ENCODE data around the gene SHISA7. TPM values are rescaled to one million over a fixed set of nuclear protein-coding genes. Genes with fewer than 3 reads are reported as not detected.

SHISA7 gene
- total and polyA plus RNA-seq, 8 donors: not detected

GRCh38 chr19:55481794-55482155, 38.7 kb upstream of the SHISA7 start:
- Histone ChIP-seq H3K27me3 (peaks cover 0 to 23% (median 3%) of the 10 kb centered on the region in 3 donors), H3K4me1 (peaks cover 37 to 56% (median 49%) of the 10 kb centered on the region in 4 donors), H3K27ac (no peak overlapping the region), H3K36me3 (peaks cover 12 to 39% (median 32%) of the 10 kb centered on the region in 4 donors), H3K9me3 (no peaks in the 10 kb centered on the region), H3K4me3 (no peak overlapping the region)
- TF ChIP-seq POLR2A (IDR thresholded peaks at IDR 0.05) (no peak), EP300 (IDR thresholded peaks at IDR 0.05) (no peak), POLR2AphosphoS5 (IDR thresholded peaks at IDR 0.05) (no peak)
- TF ChIP-seq, protein P1, sequence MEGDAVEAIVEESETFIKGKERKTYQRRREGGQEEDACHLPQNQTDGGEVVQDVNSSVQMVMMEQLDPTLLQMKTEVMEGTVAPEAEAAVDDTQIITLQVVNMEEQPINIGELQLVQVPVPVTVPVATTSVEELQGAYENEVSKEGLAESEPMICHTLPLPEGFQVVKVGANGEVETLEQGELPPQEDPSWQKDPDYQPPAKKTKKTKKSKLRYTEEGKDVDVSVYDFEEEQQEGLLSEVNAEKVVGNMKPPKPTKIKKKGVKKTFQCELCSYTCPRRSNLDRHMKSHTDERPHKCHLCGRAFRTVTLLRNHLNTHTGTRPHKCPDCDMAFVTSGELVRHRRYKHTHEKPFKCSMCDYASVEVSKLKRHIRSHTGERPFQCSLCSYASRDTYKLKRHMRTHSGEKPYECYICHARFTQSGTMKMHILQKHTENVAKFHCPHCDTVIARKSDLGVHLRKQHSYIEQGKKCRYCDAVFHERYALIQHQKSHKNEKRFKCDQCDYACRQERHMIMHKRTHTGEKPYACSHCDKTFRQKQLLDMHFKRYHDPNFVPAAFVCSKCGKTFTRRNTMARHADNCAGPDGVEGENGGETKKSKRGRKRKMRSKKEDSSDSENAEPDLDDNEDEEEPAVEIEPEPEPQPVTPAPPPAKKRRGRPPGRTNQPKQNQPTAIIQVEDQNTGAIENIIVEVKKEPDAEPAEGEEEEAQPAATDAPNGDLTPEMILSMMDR (IDR thresholded peaks at IDR 0.05): no peak
- WGBS, 5 donors: 79 to 86% (median 84%) methylated on average over 7 to 40 of the region's 40 CpGs
- intact Hi-C loops (cut with DNase I; ENCODE audit: low total_unique reads): no loop called here
- DNase-seq: no peak

DNA sequence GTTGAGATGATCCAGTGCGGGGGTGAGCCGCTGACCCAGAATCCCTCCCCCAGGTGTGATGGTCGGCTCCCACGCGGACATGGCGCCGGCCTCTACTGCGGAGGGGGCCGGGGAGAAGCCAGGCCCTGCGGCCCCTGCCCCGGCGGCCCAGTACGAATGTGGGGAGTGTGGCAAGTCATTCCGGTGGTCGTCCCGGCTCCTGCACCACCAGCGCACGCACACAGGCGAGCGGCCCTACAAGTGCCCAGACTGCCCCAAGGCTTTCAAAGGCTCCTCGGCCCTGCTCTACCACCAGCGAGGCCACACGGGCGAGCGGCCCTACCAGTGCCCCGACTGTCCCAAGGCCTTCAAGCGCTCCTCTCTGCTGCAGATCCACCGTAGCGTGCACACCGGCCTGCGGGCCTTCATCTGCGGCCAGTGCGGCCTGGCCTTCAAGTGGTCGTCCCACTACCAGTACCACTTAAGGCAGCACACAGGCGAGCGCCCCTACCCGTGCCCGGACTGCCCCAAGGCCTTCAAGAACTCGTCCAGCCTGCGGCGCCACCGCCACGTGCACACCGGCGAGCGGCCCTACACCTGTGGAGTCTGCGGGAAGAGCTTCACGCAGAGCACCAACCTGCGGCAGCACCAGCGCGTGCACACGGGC, 38.2 kb upstream of the SHISA7 start:
- intact Hi-C loops (cut with DNase I; ENCODE audit: low total_unique reads): no loop called here
- H3K4me3 ChIP-seq: no peak overlapping the region
- no peaks in the 10 kb centered on the region for H3K9me3 ChIP-seq
- DNase-seq: no peak
- H3K27ac ChIP-seq: no peak overlapping the region
- 93 to 96% (median 95%) methylated on average over 26 to 52 of the region's 52 CpGs for WGBS, 5 donors
- H3K36me3 ChIP-seq: peaks cover 12 to 39% (median 32%) of the 10 kb centered on the region in 4 donors
- H3K4me1 ChIP-seq: peaks cover 32 to 51% (median 44%) of the 10 kb centered on the region in 4 donors
- TF ChIP-seq POLR2AphosphoS5 (IDR thresholded peaks at IDR 0.05) (no peak), EP300 (IDR thresholded peaks at IDR 0.05) (no peak), POLR2A (IDR thresholded peaks at IDR 0.05) (no peak)
- TF ChIP-seq, protein P1 (IDR thresholded peaks at IDR 0.05): no peak
- peaks cover 0 to 18% (median 3%) of the 10 kb centered on the region in 3 donors for H3K27me3 ChIP-seq

- DNase-seq: peak in 1 of 2 donors; percentile 12
- no peaks in the 10 kb centered on the region for H3K9me3 ChIP-seq
- TF ChIP-seq, protein P1 (IDR thresholded peaks at IDR 0.05): no peak
- TF ChIP-seq EP300 (IDR thresholded peaks at IDR 0.05): no peak
- TF ChIP-seq POLR2A (IDR thresholded peaks at IDR 0.05): no peak
- TF ChIP-seq POLR2AphosphoS5 (IDR thresholded peaks at IDR 0.05): no peak
- H3K27ac ChIP-seq: no peak overlapping the region
- intact Hi-C loops (cut with DNase I; ENCODE audit: low total_unique reads): no loop called here
- WGBS, 5 donors: 62 to 74% (median 69%) methylated on average over 14 to 15 of the region's 15 CpGs
- H3K36me3 ChIP-seq: peaks cover 12 to 39% (median 32%) of the 10 kb centered on the region in 4 donors
- H3K4me1 ChIP-seq: peaks cover 21 to 44% (median 34%) of the 10 kb centered on the region in 4 donors
- H3K27me3 ChIP-seq: peaks cover 0 to 7% (median 0%) of the 10 kb centered on the region in 3 donors
- no peak overlapping the region for H3K4me3 ChIP-seq
Measured at GRCh38 chr19:55479451-55480230, 36.5 kb upstream of the SHISA7 start.

DNA sequence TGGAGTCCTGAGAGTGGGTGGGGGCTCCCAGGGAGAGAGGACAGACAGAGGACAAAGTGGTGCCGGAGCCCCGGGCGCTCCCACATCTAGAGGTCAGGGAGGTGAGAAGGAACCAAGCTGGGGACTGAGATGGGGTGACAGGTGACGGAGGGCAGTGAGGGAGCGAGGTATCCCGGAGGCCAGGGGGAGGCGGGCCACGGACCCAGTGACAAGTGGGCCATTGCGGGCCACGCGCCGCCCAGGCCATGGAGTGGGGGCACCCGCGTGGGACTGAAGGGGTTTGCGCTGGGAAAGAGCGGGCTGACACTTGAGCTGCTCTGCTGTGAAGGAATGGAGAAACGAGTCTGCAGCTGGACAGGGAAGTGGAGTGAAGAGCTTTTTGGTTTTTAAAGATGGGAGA, 35.9 kb upstream of the SHISA7 start:
- DNase-seq: no peak
- 85 to 89% (median 87%) methylated on average over 17 of the region's 17 CpGs for WGBS, 5 donors
- Histone ChIP-seq H3K27me3 (peaks cover 0 to 1% (median 0%) of the 10 kb centered on the region in 3 donors), H3K27ac (no peak overlapping the region), H3K4me3 (no peak overlapping the region), H3K9me3 (no peaks in the 10 kb centered on the region), H3K36me3 (peaks cover 12 to 38% (median 31%) of the 10 kb centered on the region in 4 donors), H3K4me1 (peaks cover 15 to 38% (median 29%) of the 10 kb centered on the region in 4 donors)
- TF ChIP-seq, protein P1 (IDR thresholded peaks at IDR 0.05): no peak
- TF ChIP-seq POLR2A (IDR thresholded peaks at IDR 0.05): no peak
- intact Hi-C loops (cut with DNase I; ENCODE audit: low total_unique reads): no loop called here
